PC-3 (cell line): Measurements from ENCODE around the gene PPIL1. TPM values are rescaled to one million over a fixed set of nuclear protein-coding genes. Genes with fewer than 3 reads are reported as not detected.

Source experiments
- ATAC-seq: fragments of 200-7000 bp; cut with Tn5 transposase; 2 replicates; pipeline ENCODE4 v1.9.1; 2020; ENCODE audit warnings: mild to moderate bottlenecking, moderate library complexity
- BruUV-seq: library from RNA; stranded (reverse); fragments of 400-500 nt; replicated peaks from 2 replicates; lab custom pipeline; 2021; lab: Mats Ljungman, UMichigan
- CTCF ChIA-PET: fragments of 300-600 bp; sonication (Branson Sonifier 250); formaldehyde crosslinking; loops from one replicate; lab custom pipeline; 2022; ENCODE audit warnings: antibody characterized with exemption; lab: Charles Lee
- POLR2A ChIA-PET: fragments of 300-600 bp; sonication (Branson Sonifier 250); formaldehyde crosslinking; loops from one replicate; lab custom pipeline; 2022; ENCODE audit warnings: antibody characterized with exemption; ENCODE audit not compliant: unreplicated experiment; lab: Charles Lee
- DNase-seq: peaks from one replicate; pipeline ENCODE4 v3.0.0-alpha.2; 2015
- H2AFZ ChIP-seq: fragments of 300-600 bp; sonication (generic); 2 replicates; pipeline ENCODE4 v1.6.0; 2016; ENCODE audit warnings: antibody characterized with exemption, low read length
- H3F3A ChIP-seq: fragments of 300-600 bp; sonication (generic); one replicate; pipeline ENCODE4 v1.6.0; 2017; ENCODE audit warnings: antibody characterized with exemption, low read length, control low read depth, mild to moderate bottlenecking; ENCODE audit not compliant: unreplicated experiment
- H3K27ac ChIP-seq: fragments of 300-600 bp; sonication (generic); 2 replicates; pipeline ENCODE4 v1.5.1; 2016; ENCODE audit warnings: mild to moderate bottlenecking, low read length
- H3K27me3 ChIP-seq: fragments of 300-600 bp; sonication (generic); 2 replicates; pipeline ENCODE4 v1.6.1; 2016; ENCODE audit warnings: low read length, mixed read lengths
- H3K36me3 ChIP-seq: fragments of 300-600 bp; sonication (generic); 2 replicates; pipeline ENCODE4 v1.6.1; 2016; ENCODE audit warnings: low read depth, mixed run types, low read length, mixed read lengths
- H3K4me1 ChIP-seq: fragments of 300-600 bp; sonication (generic); 2 replicates; pipeline ENCODE4 v1.5.1; 2016; ENCODE audit warnings: low read length; ENCODE audit not compliant: insufficient read depth
- H3K4me2 ChIP-seq: fragments of 300-600 bp; sonication (generic); 2 replicates; pipeline ENCODE4 v1.6.0; 2016; ENCODE audit warnings: low read length
- H3K4me3 ChIP-seq: fragments of 300-600 bp; sonication (generic); 2 replicates; pipeline ENCODE4 v1.5.1; 2016; ENCODE audit warnings: mild to moderate bottlenecking, low read length, mixed read lengths
- H3K79me2 ChIP-seq: fragments of 300-600 bp; sonication (generic); 2 replicates; pipeline ENCODE4 v1.6.1; 2017; ENCODE audit warnings: low read length, mixed read lengths
- H3K9ac ChIP-seq: fragments of 300-600 bp; sonication (generic); 2 replicates; pipeline ENCODE4 v1.6.0; 2016; ENCODE audit warnings: mild to moderate bottlenecking, low read length
- H3K9me2 ChIP-seq: fragments of 300-600 bp; sonication (generic); replicated peaks from 2 replicates; pipeline ENCODE4 v1.6.1; 2016; ENCODE audit warnings: mixed run types, low read length, mixed read lengths
- H3K9me3 ChIP-seq: fragments of 300-600 bp; sonication (generic); 2 replicates; pipeline ENCODE4 v1.6.1; 2016; ENCODE audit warnings: low read length, mixed read lengths
- H4K20me1 ChIP-seq: fragments of 300-600 bp; sonication (generic); 2 replicates; pipeline ENCODE4 v1.6.1; 2016; ENCODE audit warnings: low read length, mixed read lengths
- EZH2 ChIP-seq: fragments of 300-600 bp; sonication (generic); IDR thresholded peaks from one replicate; pipeline ENCODE4 v1.6.1; 2017; ENCODE audit warnings: antibody characterized with exemption, mild to moderate bottlenecking, low read length; ENCODE audit not compliant: unreplicated experiment
- EZH2phosphoT487 ChIP-seq: fragments of 300-600 bp; sonication (generic); IDR thresholded peaks from 2 replicates; pipeline ENCODE4 v1.6.1; 2018; ENCODE audit warnings: mild to moderate bottlenecking, antibody characterized with exemption, low read length, borderline replicate concordance
- intact Hi-C: fragments of 100-400 bp; cut with micrococcal nuclease; formaldehyde crosslinking; loops from 2 replicates; pipeline ENCODE4 v1.9.0; 2023
- total RNA-seq: library from RNA; depleted of rRNA; stranded (reverse); fragments of >200 nt; gene quantifications from 2 replicates; pipeline ENCODE4 v1.2.3, GENCODE V29; 2014
- TF ChIP-seq, protein P1 (sequence below): fragments of 300-600 bp; sonication (generic); conservative IDR thresholded peaks from 2 replicates; pipeline ENCODE4 v1.5.1; 2017; ENCODE audit warnings: antibody characterized with exemption, low read depth, mild to moderate bottlenecking, low read length

The PPIL1 gene
- total RNA-seq, 1 experiment from 2014 or later = 39.9 TPM

DNA sequence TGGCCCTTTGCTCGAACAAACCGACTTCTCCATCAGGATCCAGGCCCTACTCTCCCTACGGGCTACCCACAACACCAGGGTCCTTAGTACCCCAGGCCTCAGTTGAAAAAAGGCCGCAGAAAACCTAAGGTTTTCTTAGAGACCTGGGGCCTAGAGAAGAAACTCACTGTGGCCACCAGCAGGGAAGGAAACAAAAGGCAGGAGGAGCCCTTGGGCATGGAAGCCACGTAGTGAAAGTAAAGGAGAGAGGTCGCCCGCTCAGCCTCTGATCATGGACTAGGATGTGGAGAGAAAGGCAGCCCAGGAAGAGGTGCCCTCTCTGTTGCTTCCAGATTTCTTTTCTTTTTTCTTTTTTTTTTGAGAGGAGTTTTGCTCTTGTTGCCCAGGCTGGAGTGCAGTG is 66.9 kb downstream of the PPIL1 start:
- no peaks in the 10 kb centered on the region for H4K20me1 ChIP-seq
- H3K27me3 ChIP-seq = no peaks in the 10 kb centered on the region
- ATAC-seq (no peak), DNase-seq (no peak)
- BruUV-seq = no TSS peak
- no peak overlapping the region for H2AFZ ChIP-seq
- no peaks in the 10 kb centered on the region for H3K4me1 ChIP-seq
- no peaks in the 10 kb centered on the region for H3K79me2 ChIP-seq
- no peak for TF ChIP-seq EZH2phosphoT487
- no peak for TF ChIP-seq EZH2
- TF ChIP-seq, protein P1, sequence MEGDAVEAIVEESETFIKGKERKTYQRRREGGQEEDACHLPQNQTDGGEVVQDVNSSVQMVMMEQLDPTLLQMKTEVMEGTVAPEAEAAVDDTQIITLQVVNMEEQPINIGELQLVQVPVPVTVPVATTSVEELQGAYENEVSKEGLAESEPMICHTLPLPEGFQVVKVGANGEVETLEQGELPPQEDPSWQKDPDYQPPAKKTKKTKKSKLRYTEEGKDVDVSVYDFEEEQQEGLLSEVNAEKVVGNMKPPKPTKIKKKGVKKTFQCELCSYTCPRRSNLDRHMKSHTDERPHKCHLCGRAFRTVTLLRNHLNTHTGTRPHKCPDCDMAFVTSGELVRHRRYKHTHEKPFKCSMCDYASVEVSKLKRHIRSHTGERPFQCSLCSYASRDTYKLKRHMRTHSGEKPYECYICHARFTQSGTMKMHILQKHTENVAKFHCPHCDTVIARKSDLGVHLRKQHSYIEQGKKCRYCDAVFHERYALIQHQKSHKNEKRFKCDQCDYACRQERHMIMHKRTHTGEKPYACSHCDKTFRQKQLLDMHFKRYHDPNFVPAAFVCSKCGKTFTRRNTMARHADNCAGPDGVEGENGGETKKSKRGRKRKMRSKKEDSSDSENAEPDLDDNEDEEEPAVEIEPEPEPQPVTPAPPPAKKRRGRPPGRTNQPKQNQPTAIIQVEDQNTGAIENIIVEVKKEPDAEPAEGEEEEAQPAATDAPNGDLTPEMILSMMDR = no peak
- POLR2A ChIA-PET = no interaction called here
- no peak overlapping the region for H3K9ac ChIP-seq
- CTCF ChIA-PET = no interaction called here
- H3F3A ChIP-seq = no peaks in the 10 kb centered on the region
- H3K4me2 ChIP-seq = no peak overlapping the region
- intact Hi-C loops = no loop called here
- no peak overlapping the region for H3K4me3 ChIP-seq
- H3K27ac ChIP-seq = no peak overlapping the region
- H3K9me3 ChIP-seq = no peaks in the 10 kb centered on the region
- H3K9me2 ChIP-seq = no peaks in the 10 kb centered on the region
- H3K36me3 ChIP-seq = no peaks in the 10 kb centered on the region

DNA sequence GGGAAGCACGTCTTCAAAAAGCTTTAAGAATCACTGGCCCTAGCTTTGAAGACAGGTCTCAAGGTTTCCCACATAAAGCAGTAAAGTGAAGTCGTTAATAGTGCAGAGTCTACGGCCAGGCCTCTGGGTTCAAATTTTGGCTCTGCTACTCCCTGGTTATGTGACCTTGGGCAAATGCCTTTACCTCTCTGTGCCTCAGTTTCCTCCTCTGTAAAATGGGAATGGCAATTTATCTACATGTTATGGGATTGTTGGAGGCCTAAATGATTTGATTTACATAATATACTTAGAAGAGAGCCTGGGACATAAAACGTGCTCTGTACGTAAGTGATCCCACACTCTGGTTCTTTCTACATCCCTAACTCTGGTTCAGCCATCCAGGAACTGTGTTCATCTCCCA is 67.5 kb downstream of the PPIL1 start:
- Histone ChIP-seq H3K36me3 (no peaks in the 10 kb centered on the region), H3K4me3 (no peak overlapping the region), H2AFZ (no peak overlapping the region), H3K79me2 (no peaks in the 10 kb centered on the region), H3K27me3 (no peaks in the 10 kb centered on the region), H3K9ac (no peak overlapping the region), H4K20me1 (no peaks in the 10 kb centered on the region), H3K27ac (no peak overlapping the region), H3K4me1 (no peaks in the 10 kb centered on the region), H3K9me2 (no peaks in the 10 kb centered on the region), H3F3A (no peaks in the 10 kb centered on the region), H3K9me3 (no peaks in the 10 kb centered on the region), H3K4me2 (no peak overlapping the region)
- ATAC-seq (no peak), DNase-seq (no peak)
- no TSS peak for BruUV-seq
- POLR2A ChIA-PET = no interaction called here
- CTCF ChIA-PET = no interaction called here
- no peak for TF ChIP-seq EZH2
- TF ChIP-seq, protein P1 = no peak
- no peak for TF ChIP-seq EZH2phosphoT487
- intact Hi-C loops = no loop called here

DNA sequence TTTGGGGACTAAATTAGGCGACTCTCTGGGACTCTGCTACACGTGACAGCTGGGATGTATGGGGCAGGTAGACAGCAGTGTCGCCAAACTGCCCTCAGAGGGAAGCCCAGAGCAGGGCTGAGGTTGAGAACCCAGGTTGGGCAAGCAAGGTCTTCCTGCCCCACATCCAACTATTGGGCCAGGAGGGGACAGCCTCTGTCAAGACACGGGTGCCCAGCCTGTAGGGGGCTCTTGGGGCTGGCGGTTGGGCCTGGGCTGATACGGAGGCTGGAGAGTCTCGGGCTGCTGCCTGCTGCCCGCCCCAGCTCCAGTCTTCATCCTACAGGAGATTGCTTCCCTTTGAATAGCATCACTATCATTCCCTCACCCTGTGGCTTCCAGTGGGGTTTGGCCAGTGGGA is 68.7 kb downstream of the PPIL1 start:
- ATAC-seq (no peak), DNase-seq (no peak)
- H3K79me2 ChIP-seq = no peaks in the 10 kb centered on the region
- intact Hi-C loops = no loop called here
- H2AFZ ChIP-seq = no peak overlapping the region
- H3K27me3 ChIP-seq = no peaks in the 10 kb centered on the region
- no peak overlapping the region for H3K27ac ChIP-seq
- no peak overlapping the region for H3K9ac ChIP-seq
- no peaks in the 10 kb centered on the region for H3K9me3 ChIP-seq
- H3K4me1 ChIP-seq = no peaks in the 10 kb centered on the region
- H3K9me2 ChIP-seq = no peaks in the 10 kb centered on the region
- POLR2A ChIA-PET = no interaction called here
- no peaks in the 10 kb centered on the region for H3F3A ChIP-seq
- no peak overlapping the region for H3K4me3 ChIP-seq
- no peaks in the 10 kb centered on the region for H4K20me1 ChIP-seq
- TF ChIP-seq EZH2 (no peak), EZH2phosphoT487 (no peak)
- TF ChIP-seq, protein P1 = no peak
- H3K4me2 ChIP-seq = no peak overlapping the region
- BruUV-seq = no TSS peak
- CTCF ChIA-PET = no interaction called here
- H3K36me3 ChIP-seq = no peaks in the 10 kb centered on the region
